GM12878 (cell line): ENCODE results near the gene TJP1. TPM values are rescaled to one million over a fixed set of nuclear protein-coding genes. Genes with fewer than 3 reads are reported as not detected.

Experiments
- ATAC-seq: fragments of 200-7000 bp; cut with Tn5 transposase; 3 replicates; pipeline ENCODE4 v1.9.1; 2020; ENCODE audit warnings: mild to moderate bottlenecking, moderate library complexity
- BruUV-seq: library from RNA; stranded (reverse); fragments of 400-500 nt; replicated peaks from 2 replicates; lab custom pipeline; 2021; lab: Mats Ljungman, UMichigan
- CTCF ChIA-PET: fragments of 300-600 bp; sonication (Branson Sonifier 250); formaldehyde crosslinking; extraction: SDS; loops from one replicate; lab custom pipeline; 2021; ENCODE audit warnings: inconsistent platforms; lab: Yijun Ruan, JAX
- POLR2A ChIA-PET: fragments of 350-600 bp; formaldehyde crosslinking; extraction: SDS; loops from one replicate; lab custom pipeline; 2021; ENCODE audit warnings: inconsistent platforms; lab: Charles Lee
- RAD21 ChIA-PET: fragments of 300-600 bp; sonication (Branson Sonifier 250); formaldehyde crosslinking; loops from one replicate; lab custom pipeline; 2023; ENCODE audit warnings: antibody characterized with exemption; ENCODE audit not compliant: unreplicated experiment; lab: Charles Lee
- SMC1A ChIA-PET: fragments of 300-600 bp; sonication (Branson Sonifier 250); formaldehyde crosslinking; loops from one replicate; lab custom pipeline; 2023; ENCODE audit not compliant: unreplicated experiment, uncharacterized antibody; lab: Charles Lee
- DNase-seq: peaks from one replicate; pipeline ENCODE4 v3.0.0-alpha.2; 2011; ENCODE audit warnings: low read depth, low spot score
- FAIRE-seq: peaks from 3 replicates; lab custom pipeline; 2011; peaks lifted over from hg19 to GRCh38; lab: Jason Lieb, UNC
- H2AFZ ChIP-seq: 2 replicates; pipeline ENCODE4 v1.6.0; 2011; ENCODE audit warnings: low read depth, low read length, control low read depth; ENCODE audit not compliant: control insufficient read depth
- H3K27ac ChIP-seq: 2 replicates; pipeline ENCODE4 v1.5.1; 2011; ENCODE audit warnings: control low read depth; ENCODE audit not compliant: control insufficient read depth, insufficient read depth
- H3K27me3 ChIP-seq, 2 experiments: replicated peaks in 1 of 2; 2 replicates each; pipeline versions ENCODE4 v1.6.0 to v1.6.1; 2011; ENCODE audit warnings: low read length in 1 of 2; ENCODE audit not compliant: control insufficient read depth in 2 of 2, insufficient read depth in 2 of 2
- H3K36me3 ChIP-seq, 2 experiments: 2 replicates each; pipeline ENCODE4 v1.5.1; 2011; ENCODE audit warnings: low read length in 1 of 2; ENCODE audit not compliant: control insufficient read depth in 2 of 2, insufficient read depth in 2 of 2
- H3K4me1 ChIP-seq: 2 replicates; pipeline ENCODE4 v1.6.1; 2011; ENCODE audit warnings: mild to moderate bottlenecking, low read length, moderate library complexity, mixed read lengths; ENCODE audit not compliant: control insufficient read depth, insufficient read depth
- H3K4me2 ChIP-seq: 2 replicates; pipeline ENCODE4 v1.6.0; 2011; ENCODE audit warnings: control low read depth; ENCODE audit not compliant: control insufficient read depth, insufficient read depth
- H3K4me3 ChIP-seq: fragments of 200-600 bp; sonication (generic); 2 replicates; pipeline ENCODE4 v1.5.1; 2016
- H3K79me2 ChIP-seq: 2 replicates; pipeline ENCODE4 v1.6.0; 2011; ENCODE audit warnings: low read length; ENCODE audit not compliant: control insufficient read depth, insufficient read depth
- H3K9ac ChIP-seq: 2 replicates; pipeline ENCODE4 v1.8.0; 2011; ENCODE audit warnings: low read length, control low read depth, mixed read lengths; ENCODE audit not compliant: control insufficient read depth, insufficient read depth
- H3K9me3 ChIP-seq: replicated peaks from 3 replicates; pipeline ENCODE4 v1.5.1; 2011; ENCODE audit warnings: mild to moderate bottlenecking, low read length; ENCODE audit not compliant: control insufficient read depth, insufficient read depth
- H4K20me1 ChIP-seq: 2 replicates; pipeline ENCODE4 v1.6.0; 2011; ENCODE audit not compliant: control insufficient read depth, insufficient read depth
- ASH2L ChIP-seq: fragments of 300-600, 200-600 bp; sonication (generic); IDR thresholded peaks from 2 replicates; pipeline ENCODE4 v1.6.1; 2017; ENCODE audit warnings: low read depth, mild to moderate bottlenecking, borderline replicate concordance
- BACH1 ChIP-seq: fragments of 450-650 bp; IDR thresholded peaks from 2 replicates; pipeline ENCODE4 v1.6.1; 2017; ENCODE audit warnings: mild to moderate bottlenecking, borderline replicate concordance
- BCLAF1 ChIP-seq: fragments of 450-650 bp; IDR thresholded peaks from 2 replicates; pipeline ENCODE4 v1.6.1; 2017; ENCODE audit warnings: antibody characterized with exemption, mild to moderate bottlenecking, moderate library complexity
- CHD2 ChIP-seq: IDR thresholded peaks from 2 replicates; pipeline ENCODE4 v1.6.1; 2011; ENCODE audit warnings: low read depth, low read length, improper control_type of control experiment, borderline replicate concordance
- HDAC6 ChIP-seq: fragments of 200-600 bp; sonication (generic); IDR thresholded peaks from one replicate; pipeline ENCODE4 v1.8.0; 2017; ENCODE audit warnings: antibody characterized with exemption; ENCODE audit not compliant: unreplicated experiment
- NRF1 ChIP-seq: conservative IDR thresholded peaks from 2 replicates; pipeline ENCODE4 v1.6.1; 2011; ENCODE audit warnings: mild to moderate bottlenecking, low read depth, low read length, improper control_type of control experiment
- PAX8 ChIP-seq: fragments of 450-650 bp; IDR thresholded peaks from 2 replicates; pipeline ENCODE4 v1.6.1; 2017; ENCODE audit warnings: mild to moderate bottlenecking, moderate library complexity
- POLR2AphosphoS2 ChIP-seq: IDR thresholded peaks from 2 replicates; pipeline ENCODE4 v1.6.1; 2011; ENCODE audit warnings: low read depth, mild to moderate bottlenecking, low read length, improper control_type of control experiment, moderate library complexity
- SMAD5 ChIP-seq: IDR thresholded peaks from 2 replicates; pipeline ENCODE4 v1.6.1; 2016; ENCODE audit warnings: antibody characterized with exemption, low read depth
- TCF7 ChIP-seq: IDR thresholded peaks from 2 replicates; pipeline ENCODE4 v1.6.1; 2014; ENCODE audit warnings: antibody characterized with exemption, borderline replicate concordance
- YY1 ChIP-seq: IDR thresholded peaks from 2 replicates; pipeline ENCODE4 v1.6.1; 2011; ENCODE audit warnings: low read depth, mild to moderate bottlenecking, low read length
- ZBTB4 ChIP-seq: fragments of 450-650 bp; formaldehyde crosslinking; IDR thresholded peaks from 2 replicates; pipeline ENCODE4 v1.4.0; 2022; ENCODE audit warnings: mild to moderate bottlenecking, moderate library complexity
- WGBS: methylation state at CpG from one replicate; pipeline ENCODE4 v1.1.6; 2016; ENCODE audit warnings: low lambda C conversion rate; ENCODE audit not compliant: insufficient replicate concordance, insufficient coverage; ENCODE audit errors: missing lambda C conversion rate; 5-methylcytosine and 5-hydroxymethylcytosine counted together
- in situ Hi-C: fragments of 300-500 bp; cut with MboI; formaldehyde crosslinking; loops from 9 replicates; pipeline ENCODE4 v1.14.3; 2018; ENCODE audit warnings: mixed read lengths
- intact Hi-C: fragments of 100-400 bp; cut with micrococcal nuclease; formaldehyde crosslinking; loops from one replicate; pipeline ENCODE4 v1.14.2; 2022; ENCODE audit not compliant: unreplicated experiment
- polyA plus RNA-seq, 11 experiments: library from polyadenylated mRNA; depleted of rRNA in 4 of 11; unstranded in 6 of 11; stranded (reverse) in 5 of 11; fragments of >200 nt; fragmentation: Nextera tagmentation in 4 of 11; fragmentation: Illumina TruSeq in 1 of 11; extraction: Ambion mirVana in 4 of 11; extraction: Trizol in 1 of 11; gene quantifications; 1 replicate in 1 of 11; 2 replicates in 10 of 11; pipeline versions ENCODE4 v1.2.1 to v1.2.3, GENCODE V29; 2011 to 2016; ENCODE audit warnings: inconsistent platforms in 2 of 11, missing spikeins in 2 of 11, low read depth in 1 of 11
- total RNA-seq, 4 experiments: library from RNA; depleted of rRNA in 3 of 4; stranded (reverse); fragments of >200 nt in 3 of 4; fragmentation: Illumina TruSeq in 1 of 4; extraction: Trizol in 1 of 4; gene quantifications; 2 replicates each; pipeline versions ENCODE4 v1.2.1 to v1.2.3, GENCODE V29; 2013 to 2021
- TF ChIP-seq, protein P1 (sequence below): fragments of 450-650 bp; IDR thresholded peaks from 2 replicates; pipeline ENCODE4 v1.6.1; 2017; ENCODE audit warnings: mild to moderate bottlenecking
- TF ChIP-seq, protein P2 (sequence below): fragments of 450-650 bp; conservative IDR thresholded peaks from 2 replicates; pipeline ENCODE4 v1.6.1; 2017; ENCODE audit warnings: mild to moderate bottlenecking, moderate library complexity

The TJP1 gene
- total and polyA plus RNA-seq, 10 of the 15 experiments (the other 5 are each of a cell fraction or from before 2014, with no cell fraction given), result 0.01 to 0.49 (median 0.08) TPM; not detected in 7

GRCh38 chr15:29750754-29751153 is 71.5 kb downstream of the TJP1 start:
- ATAC-seq (no peak), DNase-seq (no peak), FAIRE-seq (no peak)
- ChIA-PET RAD21 (no interaction called here), POLR2A (no interaction called here), SMC1A (no interaction called here), CTCF (interaction anchor here (1.5 kb wide), 1 partner anchor 175 kb away, joined by 4 read pairs; no protein-coding TSS in a partner anchor)
- Histone ChIP-seq H3K9ac (no peak overlapping the region), H2AFZ (no peak overlapping the region), H4K20me1 (no peaks in the 10 kb centered on the region), H3K27ac (no peak overlapping the region), H3K4me1 (no peaks in the 10 kb centered on the region), H3K79me2 (no peaks in the 10 kb centered on the region), H3K27me3 (no peaks in the 10 kb centered on the region), H3K4me3 (no peak overlapping the region), H3K4me2 (no peak overlapping the region), H3K36me3 (no peaks in the 10 kb centered on the region), H3K9me3 (no peaks in the 10 kb centered on the region)
- WGBS, result 0% methylated on average over 2 of the region's 2 CpGs
- BruUV-seq, result no TSS peak
- intact Hi-C loops, result no loop called here
- in situ Hi-C loops, result no loop called here
- TF ChIP-seq ASH2L (no peak), CHD2 (no peak), YY1 (no peak), POLR2AphosphoS2 (no peak), TCF7 (no peak), BACH1 (no peak), PAX8 (no peak), BCLAF1 (no peak), SMAD5 (no peak), ZBTB4 (no peak), HDAC6 (no peak), NRF1 (no peak)
- TF ChIP-seq, protein P1, sequence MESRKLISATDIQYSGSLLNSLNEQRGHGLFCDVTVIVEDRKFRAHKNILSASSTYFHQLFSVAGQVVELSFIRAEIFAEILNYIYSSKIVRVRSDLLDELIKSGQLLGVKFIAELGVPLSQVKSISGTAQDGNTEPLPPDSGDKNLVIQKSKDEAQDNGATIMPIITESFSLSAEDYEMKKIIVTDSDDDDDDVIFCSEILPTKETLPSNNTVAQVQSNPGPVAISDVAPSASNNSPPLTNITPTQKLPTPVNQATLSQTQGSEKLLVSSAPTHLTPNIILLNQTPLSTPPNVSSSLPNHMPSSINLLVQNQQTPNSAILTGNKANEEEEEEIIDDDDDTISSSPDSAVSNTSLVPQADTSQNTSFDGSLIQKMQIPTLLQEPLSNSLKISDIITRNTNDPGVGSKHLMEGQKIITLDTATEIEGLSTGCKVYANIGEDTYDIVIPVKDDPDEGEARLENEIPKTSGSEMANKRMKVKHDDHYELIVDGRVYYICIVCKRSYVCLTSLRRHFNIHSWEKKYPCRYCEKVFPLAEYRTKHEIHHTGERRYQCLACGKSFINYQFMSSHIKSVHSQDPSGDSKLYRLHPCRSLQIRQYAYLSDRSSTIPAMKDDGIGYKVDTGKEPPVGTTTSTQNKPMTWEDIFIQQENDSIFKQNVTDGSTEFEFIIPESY, result no peak
- TF ChIP-seq, protein P2, sequence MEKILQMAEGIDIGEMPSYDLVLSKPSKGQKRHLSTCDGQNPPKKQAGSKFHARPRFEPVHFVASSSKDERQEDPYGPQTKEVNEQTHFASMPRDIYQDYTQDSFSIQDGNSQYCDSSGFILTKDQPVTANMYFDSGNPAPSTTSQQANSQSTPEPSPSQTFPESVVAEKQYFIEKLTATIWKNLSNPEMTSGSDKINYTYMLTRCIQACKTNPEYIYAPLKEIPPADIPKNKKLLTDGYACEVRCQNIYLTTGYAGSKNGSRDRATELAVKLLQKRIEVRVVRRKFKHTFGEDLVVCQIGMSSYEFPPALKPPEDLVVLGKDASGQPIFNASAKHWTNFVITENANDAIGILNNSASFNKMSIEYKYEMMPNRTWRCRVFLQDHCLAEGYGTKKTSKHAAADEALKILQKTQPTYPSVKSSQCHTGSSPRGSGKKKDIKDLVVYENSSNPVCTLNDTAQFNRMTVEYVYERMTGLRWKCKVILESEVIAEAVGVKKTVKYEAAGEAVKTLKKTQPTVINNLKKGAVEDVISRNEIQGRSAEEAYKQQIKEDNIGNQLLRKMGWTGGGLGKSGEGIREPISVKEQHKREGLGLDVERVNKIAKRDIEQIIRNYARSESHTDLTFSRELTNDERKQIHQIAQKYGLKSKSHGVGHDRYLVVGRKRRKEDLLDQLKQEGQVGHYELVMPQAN, result no peak
